Retinal pigment epithelial cell (primary cell): Measurements from ENCODE around the gene ZFP62.
A peak's percentile ranks its signal among the peaks of the same experiment; 100 is the strongest.
"Not testable (repeated sequence)": the region's sequence is repeated elsewhere in the genome, so short reads cannot be mapped to it uniquely, and the experiment has no call there.

Source experiments
- DNase-seq: peaks from one replicate; pipeline ENCODE4 v3.0.0-alpha.2; 2010; ENCODE audit warnings: low read depth
- H3K4me3 ChIP-seq: 2 replicates; pipeline ENCODE4 v1.5.1; 2011; ENCODE audit warnings: mild to moderate bottlenecking, low read length, control low read depth, moderate library complexity
- TF ChIP-seq, protein P1 (sequence below): conservative IDR thresholded peaks from 2 replicates; pipeline ENCODE4 v1.5.1; 2011; ENCODE audit warnings: low read depth, low read length, control low read depth, inconsistent platforms

Gene ZFP62

DNA sequence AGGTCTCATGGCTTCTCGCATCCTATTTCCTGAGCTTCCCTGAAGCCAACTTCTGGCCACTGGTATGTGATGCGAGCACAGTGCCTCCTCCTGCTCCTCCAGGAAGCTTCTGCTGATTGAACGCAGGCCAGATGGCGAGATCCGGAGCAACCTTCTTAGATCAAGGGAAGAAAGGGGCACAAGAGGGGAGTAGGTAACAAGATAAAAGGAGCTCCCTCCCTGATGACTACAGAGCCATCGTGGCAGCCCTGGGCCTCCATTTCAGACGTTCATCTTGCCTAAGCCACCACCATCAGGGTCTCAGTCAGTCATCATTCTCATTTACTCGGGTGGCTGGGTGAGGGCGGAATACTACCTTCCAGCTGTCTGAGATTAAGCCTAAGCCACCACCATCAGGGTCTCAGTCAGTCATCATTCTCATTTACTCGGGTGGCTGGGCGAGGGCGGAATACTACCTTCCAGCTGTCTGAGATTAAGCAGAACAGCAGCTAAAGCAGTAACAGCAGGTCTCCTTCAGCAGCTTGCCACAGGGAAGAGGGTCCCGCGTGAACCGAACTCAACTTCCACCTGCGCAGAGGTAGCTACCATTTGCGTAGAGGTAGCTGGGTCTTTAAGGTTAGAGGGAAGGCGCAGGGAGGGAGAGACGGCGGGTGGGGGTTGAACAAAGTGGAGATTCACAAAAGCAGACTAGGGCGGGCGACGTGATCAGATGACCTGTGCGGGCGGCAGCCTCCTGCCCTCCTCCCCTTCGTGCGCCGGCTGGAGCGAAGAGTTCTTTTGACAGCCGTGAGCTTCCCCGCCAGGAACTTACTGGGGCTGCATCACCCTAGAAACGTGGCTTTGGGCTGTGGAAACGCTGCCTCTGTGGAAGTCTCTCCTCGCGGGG, 30.6 kb downstream of the ZFP62 start:
- TF ChIP-seq, protein P1, sequence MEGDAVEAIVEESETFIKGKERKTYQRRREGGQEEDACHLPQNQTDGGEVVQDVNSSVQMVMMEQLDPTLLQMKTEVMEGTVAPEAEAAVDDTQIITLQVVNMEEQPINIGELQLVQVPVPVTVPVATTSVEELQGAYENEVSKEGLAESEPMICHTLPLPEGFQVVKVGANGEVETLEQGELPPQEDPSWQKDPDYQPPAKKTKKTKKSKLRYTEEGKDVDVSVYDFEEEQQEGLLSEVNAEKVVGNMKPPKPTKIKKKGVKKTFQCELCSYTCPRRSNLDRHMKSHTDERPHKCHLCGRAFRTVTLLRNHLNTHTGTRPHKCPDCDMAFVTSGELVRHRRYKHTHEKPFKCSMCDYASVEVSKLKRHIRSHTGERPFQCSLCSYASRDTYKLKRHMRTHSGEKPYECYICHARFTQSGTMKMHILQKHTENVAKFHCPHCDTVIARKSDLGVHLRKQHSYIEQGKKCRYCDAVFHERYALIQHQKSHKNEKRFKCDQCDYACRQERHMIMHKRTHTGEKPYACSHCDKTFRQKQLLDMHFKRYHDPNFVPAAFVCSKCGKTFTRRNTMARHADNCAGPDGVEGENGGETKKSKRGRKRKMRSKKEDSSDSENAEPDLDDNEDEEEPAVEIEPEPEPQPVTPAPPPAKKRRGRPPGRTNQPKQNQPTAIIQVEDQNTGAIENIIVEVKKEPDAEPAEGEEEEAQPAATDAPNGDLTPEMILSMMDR = no peak
- no peak for DNase-seq
- peak overlapping the region; percentile 74 for H3K4me3 ChIP-seq

DNA sequence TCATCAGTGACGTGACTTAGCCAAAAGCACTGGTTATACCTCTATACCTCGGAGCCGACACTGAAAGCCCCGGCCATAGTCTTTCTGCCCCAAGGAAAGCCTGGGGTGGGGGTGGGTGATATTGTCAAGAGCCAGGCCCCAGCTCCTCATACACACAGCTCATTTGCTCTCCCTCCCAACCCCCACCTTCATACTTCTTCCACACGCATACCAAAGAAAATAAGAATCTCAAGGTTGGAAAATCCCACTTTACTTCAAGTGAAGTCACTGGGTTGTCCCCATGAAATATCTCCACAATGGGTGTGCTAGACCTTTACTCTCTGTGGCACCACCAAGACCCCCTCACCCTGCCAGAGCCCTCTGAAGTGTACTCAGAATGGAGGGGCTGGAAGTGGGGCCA, 31.4 kb downstream of the ZFP62 start:
- TF ChIP-seq, protein P1 = no peak
- no peak overlapping the region for H3K4me3 ChIP-seq
- no peak for DNase-seq

DNA sequence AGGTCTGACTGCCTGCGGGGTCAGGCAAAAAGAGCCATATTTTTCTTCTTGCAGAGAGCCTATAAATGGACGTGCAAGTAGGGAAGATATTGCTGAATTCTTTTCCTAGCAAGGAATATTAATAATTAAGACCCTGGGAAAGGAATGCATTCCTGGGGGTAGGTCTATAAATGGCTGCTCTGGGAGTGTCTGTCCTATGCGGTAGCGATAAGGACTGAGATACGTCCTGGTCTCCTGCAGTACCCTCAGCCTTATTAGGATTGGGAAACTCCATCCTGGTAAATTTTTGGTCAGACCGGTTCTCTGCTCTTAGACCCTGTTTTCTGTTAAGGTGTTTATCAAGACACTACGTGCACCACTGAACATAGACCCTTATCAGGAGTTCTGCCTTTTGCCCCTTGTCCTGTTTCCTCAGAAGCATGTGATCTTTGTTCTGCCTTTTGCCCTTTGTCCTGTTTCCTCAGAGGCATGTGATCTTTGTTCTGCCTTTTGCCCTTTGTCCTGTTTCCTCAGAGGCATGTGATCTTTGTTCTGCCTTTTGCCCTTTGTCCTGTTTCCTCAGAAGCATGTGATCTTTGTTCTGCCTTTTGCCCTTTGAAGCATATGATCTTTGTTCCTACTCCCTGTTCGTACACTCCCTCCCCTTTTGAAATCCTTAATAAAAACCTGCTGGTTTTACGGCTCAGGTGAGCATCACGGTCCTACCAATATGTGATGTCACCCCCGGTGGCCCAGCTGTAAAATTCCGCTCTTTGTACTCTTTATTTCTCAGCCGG, 32.1 kb downstream of the ZFP62 start:
- not testable (repeated sequence) for H3K4me3 ChIP-seq, DNase-seq

DNA sequence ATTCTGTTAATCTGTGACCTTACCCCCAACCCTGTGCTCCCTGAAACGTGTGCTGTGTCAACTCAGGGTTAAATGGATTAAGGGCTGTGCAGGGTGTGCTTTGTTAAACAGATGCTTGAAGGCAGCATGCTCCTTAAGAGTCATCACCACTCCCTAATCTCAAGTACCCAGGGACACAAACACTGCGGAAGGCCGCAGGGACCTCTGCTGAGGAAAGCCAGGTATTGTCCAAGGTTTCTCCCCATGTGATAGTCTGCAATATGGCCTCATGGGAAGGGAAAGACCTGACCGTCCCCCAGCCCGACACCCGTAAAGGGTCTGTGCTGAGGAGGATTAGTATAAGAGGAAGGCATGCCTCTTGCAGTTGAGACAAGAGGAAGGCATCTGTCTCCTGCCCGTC, 33.7 kb downstream of the ZFP62 start:
- not testable (repeated sequence) for H3K4me3 ChIP-seq, DNase-seq

DNA sequence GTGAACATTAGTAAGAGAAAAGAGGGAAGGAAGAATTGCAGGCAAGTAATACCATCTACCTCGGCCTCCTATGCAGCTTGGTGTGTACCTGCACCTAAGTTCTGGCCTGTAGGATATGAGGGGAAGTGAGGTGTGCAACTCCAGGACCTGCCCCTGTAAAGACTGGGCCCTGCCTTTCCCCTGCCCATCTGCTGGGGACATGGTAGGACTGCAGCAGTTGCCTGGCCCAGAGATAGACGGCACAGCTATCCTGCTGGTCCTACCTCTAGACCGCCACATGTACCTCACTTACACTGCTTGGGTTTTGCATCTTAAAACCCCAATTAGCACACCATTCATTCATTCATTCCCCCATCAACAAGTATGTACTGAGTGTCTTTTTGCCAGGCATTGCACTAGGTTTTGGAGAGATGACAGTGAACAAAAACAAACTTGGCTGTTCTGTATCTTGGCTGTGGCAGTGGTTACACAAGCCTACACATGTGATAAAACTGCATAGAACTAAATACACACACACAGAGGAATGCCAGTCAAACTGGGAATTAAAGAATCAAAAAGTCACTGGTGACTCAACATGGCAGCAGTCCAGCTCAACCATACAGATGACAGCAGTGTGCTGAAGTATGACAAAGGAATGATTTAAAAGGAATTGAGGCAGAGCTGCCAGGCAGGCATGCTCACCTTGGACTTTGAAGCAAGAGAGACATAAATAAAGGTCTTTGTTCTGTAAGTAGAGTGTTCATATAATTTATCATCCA, 35.1 kb downstream of the ZFP62 start:
- DNase-seq = peak; percentile 82
- TF ChIP-seq, protein P1 = no peak
- H3K4me3 ChIP-seq = no peak overlapping the region

DNA sequence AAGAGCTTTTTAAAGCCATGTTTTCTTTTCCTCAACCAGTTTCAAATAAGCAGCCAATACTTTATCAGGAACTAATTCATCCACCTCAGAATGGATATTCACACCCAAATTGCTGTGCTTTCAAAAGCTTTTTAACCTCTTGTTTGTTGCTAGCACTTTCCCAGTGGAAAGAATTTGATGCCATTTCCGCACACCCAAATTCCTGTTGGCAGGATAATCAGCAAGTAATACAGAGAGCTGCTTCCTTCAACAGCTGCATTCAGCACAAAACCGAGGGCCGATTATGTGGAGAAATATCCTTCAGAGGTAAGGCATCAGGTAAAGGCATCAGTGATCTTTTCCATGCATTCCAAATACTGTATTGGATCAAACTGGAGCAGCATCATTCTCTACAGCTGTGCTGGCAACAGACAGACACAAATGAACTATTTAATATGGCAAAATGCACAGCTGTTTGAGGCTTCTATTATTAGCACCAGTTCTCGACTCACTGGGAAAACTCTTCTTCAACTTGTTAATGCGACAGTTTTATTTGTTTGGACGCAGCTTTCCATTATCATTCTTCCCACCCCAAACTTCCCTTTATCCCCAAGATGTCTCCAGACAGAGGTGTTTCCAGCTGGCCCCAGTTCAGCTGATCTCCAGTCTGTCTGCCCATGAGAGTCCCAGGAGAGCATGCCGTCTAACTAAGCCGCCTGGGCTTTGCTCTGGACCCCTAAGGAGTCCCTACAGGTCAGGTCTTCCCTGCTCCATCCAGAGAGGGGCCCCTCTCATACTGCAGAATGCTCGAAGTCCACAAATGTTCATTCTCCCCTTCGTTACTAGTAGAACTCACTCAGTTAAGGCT, 36.2 kb downstream of the ZFP62 start:
- H3K4me3 ChIP-seq = no peak overlapping the region
- TF ChIP-seq, protein P1 = no peak
- no peak for DNase-seq

DNA sequence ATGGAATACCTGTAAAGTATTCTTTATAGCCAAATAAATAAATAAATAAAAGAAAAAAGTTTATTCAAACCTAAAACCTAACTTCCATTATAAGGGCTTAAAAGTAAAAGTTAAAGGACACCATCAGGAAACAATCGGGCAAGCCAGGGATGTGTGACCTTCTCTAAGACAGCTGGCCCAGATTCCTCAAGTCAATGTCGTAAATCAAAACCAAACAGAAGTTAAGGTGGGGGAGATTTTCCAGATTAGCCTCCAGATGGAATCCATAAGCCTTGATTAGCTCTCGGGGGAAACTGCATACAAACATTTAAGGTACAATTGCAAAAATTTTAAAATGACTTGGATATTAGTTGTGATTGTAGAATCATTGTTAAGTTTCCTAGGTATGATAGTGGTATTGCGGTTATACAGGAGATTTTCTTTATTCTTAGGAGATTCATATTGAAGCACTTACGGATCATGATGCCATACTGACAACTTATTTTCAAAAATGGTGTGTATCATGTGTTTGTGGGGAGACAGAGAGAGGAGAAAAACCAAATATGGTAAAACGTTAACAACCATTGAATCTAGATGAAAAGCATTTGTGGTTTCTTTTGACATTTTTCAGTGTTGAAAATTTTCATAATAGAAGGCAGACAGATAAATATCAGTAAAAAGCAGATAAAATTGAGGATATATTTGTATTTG, 37.0 kb downstream of the ZFP62 start:
- TF ChIP-seq, protein P1 = no peak
- no peak overlapping the region for H3K4me3 ChIP-seq
- no peak for DNase-seq
